Chondrocyte (in vitro differentiated cells): Measurements from ENCODE around the gene ADGRB2. TPM values are rescaled to one million over a fixed set of nuclear protein-coding genes. Genes with fewer than 3 reads are reported as not detected.

Experiments used
- DNase-seq: peaks from one replicate; pipeline ENCODE4 v3.0.0; 2021; ENCODE audit warnings: mixed read lengths, low spot score
- H3K27ac Mint-ChIP-seq: one replicate; pipeline ENCODE4 v1.8.0; 2021; ENCODE audit warnings: mild to moderate bottlenecking, moderate library complexity, mixed read lengths; ENCODE audit not compliant: unreplicated experiment
- H3K27me3 Mint-ChIP-seq: 2 replicates; pipeline ENCODE4 v1.8.0; 2021; ENCODE audit warnings: low read depth, mixed read lengths
- H3K36me3 Mint-ChIP-seq: 2 replicates; pipeline ENCODE4 v1.8.0; 2021; ENCODE audit warnings: low read depth, mixed read lengths
- H3K4me1 Mint-ChIP-seq: 2 replicates; pipeline ENCODE4 v1.8.0; 2021; ENCODE audit warnings: low read depth, mild to moderate bottlenecking, mixed read lengths
- H3K4me3 Mint-ChIP-seq: one replicate; pipeline ENCODE4 v1.8.0; 2021; ENCODE audit warnings: mild to moderate bottlenecking, moderate library complexity, mixed read lengths; ENCODE audit not compliant: unreplicated experiment
- H3K9me3 Mint-ChIP-seq: 2 replicates; pipeline ENCODE4 v1.8.0; 2021; ENCODE audit warnings: low read depth, mixed read lengths
- CTCF ChIP-seq: fragments of 200-600 bp; sonication (generic); IDR thresholded peaks from 2 replicates; pipeline ENCODE4 v1.5.0; 2021; ENCODE audit warnings: antibody characterized with exemption, mild to moderate bottlenecking, moderate library complexity
- total RNA-seq: library from RNA; stranded (reverse); gene quantifications from 3 replicates; pipeline ENCODE4 v1.2.1, GENCODE V29; 2021

Gene ADGRB2
- total RNA-seq, 1 donor from 2014 or later = 11.9 TPM

DNA sequence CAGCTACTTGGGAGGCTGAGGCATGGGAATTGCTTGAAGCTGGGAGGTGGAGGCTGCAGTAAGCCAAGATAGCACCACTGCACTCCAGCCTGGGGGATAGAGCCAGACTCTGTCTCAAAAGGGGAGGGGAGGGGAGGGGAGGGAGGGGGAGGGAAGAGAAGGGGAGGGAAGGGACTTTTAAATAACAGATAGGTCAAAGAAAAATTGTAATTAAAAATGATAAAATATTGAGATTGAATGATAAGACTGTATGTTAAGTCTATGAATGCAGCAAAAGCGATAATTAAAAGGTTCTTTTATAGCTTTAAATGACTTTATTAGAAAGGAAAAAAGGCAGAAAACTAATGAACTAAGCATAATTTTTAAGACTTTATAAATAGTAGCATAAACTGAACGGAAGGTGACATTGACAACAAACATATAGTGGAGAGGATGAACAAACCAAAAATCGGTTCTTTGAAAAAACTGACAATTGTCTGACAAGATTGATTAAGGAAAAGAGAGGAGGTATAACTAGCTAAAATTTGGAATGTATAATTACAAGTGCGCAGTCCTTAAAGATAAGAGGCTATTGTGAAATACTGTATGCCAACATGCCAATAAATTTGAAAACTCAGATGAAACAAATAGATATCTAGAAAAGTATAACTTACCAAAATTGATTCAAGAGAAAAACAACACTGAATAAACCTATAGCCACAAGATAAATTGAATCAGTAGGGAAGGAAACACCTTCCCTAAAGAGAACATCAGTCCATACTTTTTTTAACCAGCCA lies 43.3 kb upstream of the ADGRB2 start:
- Mint-ChIP-seq H3K4me3 (no peak overlapping the region), H3K9me3 (no peaks in the 10 kb centered on the region), H3K36me3 (no peaks in the 10 kb centered on the region), H3K27me3 (no peaks in the 10 kb centered on the region), H3K27ac (no peak overlapping the region), H3K4me1 (no peaks in the 10 kb centered on the region)
- no peak for TF ChIP-seq CTCF
- DNase-seq = no peak

DNA sequence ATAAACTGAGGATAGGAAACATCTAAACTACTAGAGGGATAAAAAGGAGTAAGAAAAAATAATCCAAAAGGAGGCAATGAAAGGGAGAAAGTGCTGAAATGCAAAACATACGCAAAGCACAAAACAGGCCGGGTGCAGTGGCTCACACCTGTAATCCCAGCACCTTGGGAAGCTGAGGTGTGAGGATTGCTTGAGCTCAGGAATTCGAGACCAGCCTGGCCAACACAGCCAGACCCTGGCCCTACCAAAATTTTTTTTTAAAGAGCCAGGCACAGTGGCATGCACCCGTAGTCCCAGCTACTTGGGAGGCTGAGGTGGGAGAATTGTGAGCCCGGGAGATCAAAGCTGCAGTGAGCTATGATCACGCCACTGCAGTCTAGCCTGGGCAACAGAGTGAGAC lies 41.2 kb upstream of the ADGRB2 start:
- H3K36me3 Mint-ChIP-seq = no peaks in the 10 kb centered on the region
- no peak overlapping the region for H3K4me3 Mint-ChIP-seq
- no peaks in the 10 kb centered on the region for H3K27me3 Mint-ChIP-seq
- no peak for TF ChIP-seq CTCF
- DNase-seq = no peak
- no peaks in the 10 kb centered on the region for H3K9me3 Mint-ChIP-seq
- H3K4me1 Mint-ChIP-seq = no peaks in the 10 kb centered on the region
- H3K27ac Mint-ChIP-seq = no peak overlapping the region

DNA sequence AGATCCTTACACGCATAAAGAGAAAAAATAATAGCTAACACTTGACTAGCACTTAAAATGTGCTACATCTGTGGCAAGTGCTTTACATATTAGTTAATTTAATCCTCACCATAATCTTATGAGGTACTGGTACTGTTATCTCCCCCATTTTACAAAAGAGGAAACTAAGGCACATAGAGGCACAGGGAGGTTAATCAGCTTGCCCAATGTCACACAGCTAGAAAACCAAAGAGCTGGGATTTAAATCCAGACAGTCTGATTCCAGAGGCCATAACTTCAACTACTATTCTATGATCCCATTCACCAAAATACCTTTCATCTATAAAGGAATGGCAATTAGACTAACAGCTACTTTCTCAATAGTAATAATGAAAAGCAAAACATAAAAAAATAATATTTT lies 40.0 kb upstream of the ADGRB2 start:
- DNase-seq = no peak
- Mint-ChIP-seq H3K36me3 (no peaks in the 10 kb centered on the region), H3K4me3 (no peak overlapping the region), H3K9me3 (no peaks in the 10 kb centered on the region), H3K27me3 (no peaks in the 10 kb centered on the region), H3K4me1 (peaks cover 2% of the 10 kb centered on the region), H3K27ac (no peak overlapping the region)
- TF ChIP-seq CTCF = no peak

- DNase-seq = no peak
- H3K27ac Mint-ChIP-seq = no peak overlapping the region
- no peaks in the 10 kb centered on the region for H3K36me3 Mint-ChIP-seq
- H3K27me3 Mint-ChIP-seq = no peaks in the 10 kb centered on the region
- no peak for TF ChIP-seq CTCF
- no peak overlapping the region for H3K4me3 Mint-ChIP-seq
- H3K9me3 Mint-ChIP-seq = no peaks in the 10 kb centered on the region
- peaks cover 7% of the 10 kb centered on the region for H3K4me1 Mint-ChIP-seq
These were observed 39.5 kb upstream of the ADGRB2 start for GRCh38 chr1:31803610-31804009.

DNA sequence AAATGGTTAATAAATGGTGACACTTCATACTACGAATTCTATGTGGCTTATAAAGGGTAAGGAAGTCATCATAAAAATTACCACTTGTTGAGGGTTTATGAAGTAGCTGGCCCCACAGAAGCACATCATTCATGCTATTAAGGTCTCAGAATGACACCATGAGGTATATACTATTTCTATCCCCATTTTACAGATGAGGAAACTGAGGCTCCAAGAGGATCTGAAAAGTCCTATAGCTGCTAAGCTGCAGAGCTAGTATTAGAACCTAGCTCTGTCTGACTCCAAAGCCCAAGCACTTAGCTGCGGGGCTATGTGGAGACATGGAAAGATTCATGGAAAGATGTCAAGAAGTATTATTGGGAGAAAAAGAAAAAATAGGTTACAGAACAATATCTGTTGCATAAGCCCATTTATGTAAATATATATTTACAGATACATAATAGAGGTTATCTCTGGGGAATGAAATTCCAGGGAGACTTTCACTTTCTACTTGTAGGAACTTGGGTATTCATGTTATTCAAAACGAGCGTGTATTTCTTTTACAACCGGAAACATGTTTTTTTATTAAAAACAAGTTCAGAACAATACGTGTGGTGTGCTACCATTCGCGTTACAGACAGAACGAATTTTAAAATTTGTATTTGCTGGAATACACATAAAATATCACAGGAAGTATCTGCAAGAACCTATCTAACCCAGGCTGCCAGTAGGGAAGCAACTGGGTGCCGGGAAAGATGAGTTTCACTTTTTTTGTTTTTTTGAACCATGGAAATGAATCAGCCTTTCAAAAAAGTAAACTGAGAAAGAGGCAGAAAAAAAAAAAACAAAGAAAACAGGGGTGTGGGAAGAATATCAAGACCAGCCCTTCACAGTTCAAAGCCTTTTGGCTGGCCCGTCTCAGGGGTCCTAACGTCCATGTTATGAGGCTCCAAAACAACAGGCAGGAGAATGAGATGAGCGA lies 38.3 kb upstream of the ADGRB2 start:
- Mint-ChIP-seq H3K36me3 (no peaks in the 10 kb centered on the region), H3K27ac (no peak overlapping the region), H3K27me3 (no peaks in the 10 kb centered on the region), H3K9me3 (no peaks in the 10 kb centered on the region), H3K4me3 (no peak overlapping the region), H3K4me1 (peaks cover 18% of the 10 kb centered on the region)
- no peak for DNase-seq
- no peak for TF ChIP-seq CTCF
